HG03521 (cell line): ENCODE data around the gene SAP30BP.

ENCODE experiments used
- ATAC-seq: cut with Tn5 transposase; IDR thresholded peaks from one replicate; pipeline ENCODE4 v1.9.1; 2021; ENCODE audit warnings: mild to moderate bottlenecking, moderate library complexity; ENCODE audit not compliant: unreplicated experiment

SAP30BP gene

DNA sequence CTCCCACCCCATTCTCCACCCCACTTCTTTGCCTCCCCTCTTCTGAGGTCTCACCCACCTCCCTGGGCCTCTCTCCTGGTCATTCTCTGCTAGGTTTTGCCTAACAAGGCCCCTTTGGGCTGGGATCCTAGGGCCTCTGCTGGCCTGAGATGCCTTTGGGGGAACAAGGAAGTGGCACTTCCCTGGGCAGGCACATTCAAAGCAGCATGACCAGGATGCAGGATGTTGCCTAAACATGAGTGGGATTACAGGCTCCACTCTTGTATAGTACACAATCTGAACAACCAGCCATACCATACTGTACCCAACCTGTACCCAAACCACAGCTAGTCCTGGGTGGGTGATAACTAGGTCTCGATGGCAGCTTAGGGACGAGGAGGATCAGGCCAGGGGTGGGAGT is 88.9 kb downstream of the SAP30BP start:
- ATAC-seq, result no peak

DNA sequence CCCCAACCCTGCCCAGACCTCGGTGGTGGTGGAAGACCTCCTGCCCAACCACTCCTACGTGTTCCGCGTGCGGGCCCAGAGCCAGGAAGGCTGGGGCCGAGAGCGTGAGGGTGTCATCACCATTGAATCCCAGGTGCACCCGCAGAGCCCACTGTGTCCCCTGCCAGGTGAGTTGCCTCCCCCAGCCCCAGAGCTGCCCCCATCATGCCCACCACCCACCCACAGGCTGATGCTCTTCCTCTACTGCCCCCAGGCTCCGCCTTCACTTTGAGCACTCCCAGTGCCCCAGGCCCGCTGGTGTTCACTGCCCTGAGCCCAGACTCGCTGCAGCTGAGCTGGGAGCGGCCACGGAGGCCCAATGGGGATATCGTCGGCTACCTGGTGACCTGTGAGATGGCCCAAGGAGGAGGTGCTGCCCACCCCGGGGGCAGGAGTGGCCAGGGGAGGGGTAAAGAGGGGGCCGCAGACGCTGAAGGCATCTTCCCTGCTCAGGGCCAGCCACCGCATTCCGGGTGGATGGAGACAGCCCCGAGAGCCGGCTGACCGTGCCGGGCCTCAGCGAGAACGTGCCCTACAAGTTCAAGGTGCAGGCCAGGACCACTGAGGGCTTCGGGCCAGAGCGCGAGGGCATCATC is 89.4 kb downstream of the SAP30BP start:
- no peak for ATAC-seq

DNA sequence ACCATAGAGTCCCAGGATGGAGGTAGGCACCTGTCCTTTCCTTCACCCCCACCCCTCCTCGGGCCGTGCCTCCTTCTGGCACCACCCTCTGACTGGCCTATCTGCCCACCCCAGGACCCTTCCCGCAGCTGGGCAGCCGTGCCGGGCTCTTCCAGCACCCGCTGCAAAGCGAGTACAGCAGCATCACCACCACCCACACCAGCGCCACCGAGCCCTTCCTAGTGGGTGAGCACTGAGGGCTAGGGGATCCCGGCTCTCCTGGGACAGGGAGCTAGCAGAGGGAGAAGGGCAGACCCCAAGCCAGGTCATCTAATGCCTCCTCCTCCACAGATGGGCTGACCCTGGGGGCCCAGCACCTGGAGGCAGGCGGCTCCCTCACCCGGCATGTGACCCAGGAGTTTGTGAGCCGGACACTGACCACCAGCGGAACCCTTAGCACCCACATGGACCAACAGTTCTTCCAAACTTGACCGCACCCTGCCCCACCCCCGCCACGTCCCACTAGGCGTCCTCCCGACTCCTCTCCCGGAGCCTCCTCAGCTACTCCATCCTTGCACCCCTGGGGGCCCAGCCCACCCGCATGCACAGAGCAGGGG is 90.0 kb downstream of the SAP30BP start:
- ATAC-seq, result no peak
